ENCODE results near the gene ATXN7. TPM values are rescaled to one million over a fixed set of nuclear protein-coding genes. Genes with fewer than 3 reads are reported as not detected.

ATXN7 gene
- total RNA-seq, 1 donor from 2014 or later, result 6.3 TPM

DNA sequence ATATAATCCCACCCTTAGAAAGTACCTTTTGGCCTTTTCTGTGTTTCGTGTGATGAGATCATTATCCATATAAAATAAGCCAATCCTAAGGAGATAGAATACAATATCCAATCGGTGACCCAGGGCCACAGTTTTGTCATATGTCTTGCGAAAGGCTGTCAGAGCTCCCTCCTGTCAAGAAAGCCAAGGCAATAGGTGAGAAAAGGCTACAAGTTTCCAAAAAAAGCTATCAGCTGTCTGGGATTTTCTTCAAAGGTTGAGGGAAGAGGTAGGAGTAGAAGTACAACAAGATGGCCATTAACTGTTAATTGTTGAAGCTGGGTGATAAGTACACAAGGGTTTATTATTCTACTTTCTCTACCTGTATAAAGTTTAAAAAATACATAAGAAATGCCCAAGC, 155.6 kb downstream of the ATXN7 start:
- DNase-seq (ENCODE audit: low read depth in 2 of 2), result no peak

DNA sequence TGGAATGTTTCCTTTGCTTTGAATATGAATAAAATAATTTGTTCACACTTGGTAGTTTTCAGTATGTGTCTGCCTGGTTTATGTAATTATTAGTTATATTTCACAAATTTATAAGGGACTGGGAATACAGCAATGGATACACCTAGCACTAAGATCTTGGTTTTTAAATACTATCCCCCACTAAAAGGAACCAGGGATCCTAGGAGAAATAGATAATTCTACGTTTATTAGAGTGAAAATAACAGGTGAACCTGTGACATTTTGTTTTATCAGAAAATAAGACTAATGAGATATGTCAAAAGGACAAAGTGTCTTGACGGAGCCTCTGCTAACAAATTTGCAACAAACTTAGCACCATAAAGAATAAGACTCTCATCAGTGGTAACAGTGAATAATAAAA, 156.2 kb downstream of the ATXN7 start:
- no peak for DNase-seq (ENCODE audit: low read depth in 2 of 2)

DNA sequence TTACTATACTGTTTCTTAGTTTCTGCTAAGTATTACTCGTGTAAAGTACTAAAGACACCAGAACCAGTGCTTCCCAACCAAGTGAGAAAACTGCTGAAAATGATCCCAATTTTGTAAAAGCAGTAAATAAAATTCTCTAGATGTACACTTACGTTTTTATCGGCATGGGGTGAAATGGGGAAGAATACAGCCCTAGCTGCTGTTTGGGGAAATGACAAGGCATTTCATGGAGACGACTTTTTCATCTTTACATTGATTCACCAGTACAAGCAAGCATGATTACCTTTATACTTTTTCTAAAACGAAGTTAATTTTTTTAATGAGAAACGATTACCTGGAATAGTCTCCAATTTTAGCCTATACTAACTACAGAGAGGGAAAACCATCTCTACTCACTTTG, 158.3 kb downstream of the ATXN7 start:
- no peak for DNase-seq (ENCODE audit: low read depth in 2 of 2)

DNA sequence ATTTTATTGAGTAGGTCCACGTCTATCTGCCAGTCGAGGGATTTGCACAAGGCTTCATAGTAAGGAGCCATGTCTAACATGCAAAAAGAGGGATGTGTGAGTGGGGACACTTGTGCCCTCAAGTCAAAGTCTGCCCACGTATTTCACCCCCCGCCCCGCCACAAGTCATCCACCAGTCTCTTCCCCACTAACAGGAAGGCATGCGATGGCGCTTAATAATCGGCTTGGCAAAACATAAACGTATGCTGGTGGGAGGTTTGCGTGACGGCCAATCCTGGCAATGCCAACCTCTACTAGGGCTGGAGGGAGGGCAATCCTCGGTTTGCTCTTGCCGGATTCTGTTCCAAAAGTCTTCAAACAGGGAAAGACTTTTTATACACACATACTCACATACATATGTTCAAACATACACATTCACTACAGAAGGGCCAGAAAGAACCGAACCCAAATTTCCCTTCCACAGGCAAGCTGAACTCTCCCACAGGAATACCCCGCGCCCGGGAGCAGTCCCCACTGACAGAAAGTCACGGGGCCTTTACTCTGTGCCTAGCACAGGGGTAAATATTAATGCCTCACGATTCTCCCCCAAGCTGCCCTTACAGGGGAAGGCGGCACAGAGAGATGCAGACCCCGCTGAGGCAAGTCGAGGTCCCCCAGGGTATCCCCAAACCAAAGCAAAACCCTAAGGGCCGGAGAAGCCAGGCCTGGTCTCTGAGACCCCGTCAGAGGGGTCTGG, 159.0 kb downstream of the ATXN7 start:
- peak; percentile 60 for DNase-seq (ENCODE audit: low read depth in 2 of 2)

DNA sequence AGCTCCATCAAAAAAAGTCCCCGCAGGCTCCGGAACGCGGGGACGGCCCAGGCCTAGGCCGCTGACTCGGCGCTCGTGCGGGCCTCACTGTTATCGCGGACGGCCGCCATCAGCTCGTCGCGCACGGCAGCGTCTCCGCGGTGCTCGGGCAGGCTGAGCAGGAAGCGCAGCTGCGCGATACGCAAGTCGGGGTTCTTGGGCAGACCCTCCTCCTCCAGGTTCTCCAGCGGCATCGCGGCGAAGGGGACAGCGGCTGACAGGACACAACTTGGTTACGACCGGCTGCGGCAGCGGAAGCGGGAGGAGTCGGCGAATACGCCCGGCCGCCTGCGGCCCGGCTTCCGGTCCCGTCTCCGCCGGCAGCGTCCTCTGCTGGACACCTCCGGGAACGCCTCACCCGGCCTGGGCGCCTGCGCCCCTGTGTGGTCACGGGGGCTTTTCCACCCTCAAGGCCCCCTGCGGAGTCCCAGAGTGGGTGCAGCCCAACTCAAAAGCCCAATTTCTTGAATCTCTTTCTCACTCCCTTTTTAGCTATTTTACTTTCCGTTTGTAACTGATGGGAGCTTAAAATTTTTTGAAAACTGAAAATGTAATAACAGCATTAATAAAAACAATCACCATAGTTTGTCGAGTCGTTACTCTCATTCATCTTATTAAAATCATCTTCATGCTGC, 159.7 kb downstream of the ATXN7 start, which contains the start of gene PSMD6:
PSMD6 (minus strand) TSS at position 308 of the 674 bp plus-strand sequence; CDS start at position 233, 75 bp downstream.
- peak; percentile 90 to 91 for DNase-seq (ENCODE audit: low read depth in 2 of 2)

DNA sequence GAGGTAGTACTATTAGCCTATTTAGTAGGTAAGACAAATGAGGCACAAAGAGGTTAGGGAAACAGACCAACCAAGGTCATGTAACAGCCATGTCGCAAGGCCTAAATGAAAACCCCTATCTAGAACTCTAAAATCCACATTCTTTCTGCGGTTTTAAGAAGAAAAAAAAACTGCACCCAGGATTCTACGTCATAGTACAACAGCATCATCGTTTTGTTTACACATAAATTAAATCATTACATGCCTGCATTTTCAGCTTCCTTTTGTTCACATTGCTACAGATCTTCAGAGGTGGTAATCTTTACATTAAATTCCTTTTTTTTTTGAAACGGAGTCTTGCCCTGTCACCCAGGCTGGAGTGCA, 160.2 kb downstream of the ATXN7 start:
- no peak for DNase-seq (ENCODE audit: low read depth in 2 of 2)

DNA sequence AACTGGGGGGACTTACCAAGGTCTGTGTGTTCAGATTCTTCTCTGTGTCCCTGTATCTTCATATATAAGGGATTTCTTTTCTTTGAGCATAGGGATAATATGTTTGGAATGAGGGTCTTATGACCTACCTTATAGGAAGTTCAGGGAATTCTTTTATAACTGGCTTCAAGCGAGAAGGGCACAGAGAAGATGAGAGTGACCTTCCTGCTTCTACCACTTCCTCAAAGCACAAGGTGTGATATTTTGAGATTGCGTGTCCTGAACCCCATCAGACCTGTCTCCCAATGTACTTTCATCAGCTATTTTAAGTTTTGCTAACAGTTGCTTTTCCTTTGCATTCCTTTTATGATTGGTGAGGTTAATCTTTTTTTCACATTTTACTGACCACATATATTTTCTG, 162.7 kb downstream of the ATXN7 start:
- no peak for DNase-seq (ENCODE audit: low read depth in 2 of 2)

DNA sequence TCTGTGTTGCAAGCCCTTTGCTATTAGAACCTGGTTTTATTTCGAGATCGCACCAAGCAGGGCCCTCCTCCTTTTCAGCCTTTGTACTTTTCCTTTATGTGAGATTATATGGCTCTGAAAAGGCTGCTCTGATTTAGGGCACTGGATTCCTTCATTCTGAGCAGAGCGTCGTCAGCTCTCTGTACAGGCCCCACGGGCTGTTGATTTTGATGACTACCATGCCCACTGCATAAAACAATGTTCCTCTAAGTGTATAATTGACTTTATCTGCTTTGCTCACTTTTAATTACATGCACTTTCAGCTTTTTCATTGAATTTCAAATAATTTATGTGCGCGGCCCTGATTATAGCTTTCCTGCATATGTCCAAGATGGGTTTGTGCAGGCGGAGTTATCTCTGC, 164.0 kb downstream of the ATXN7 start:
- DNase-seq (ENCODE audit: low read depth in 2 of 2), result no peak

DNA sequence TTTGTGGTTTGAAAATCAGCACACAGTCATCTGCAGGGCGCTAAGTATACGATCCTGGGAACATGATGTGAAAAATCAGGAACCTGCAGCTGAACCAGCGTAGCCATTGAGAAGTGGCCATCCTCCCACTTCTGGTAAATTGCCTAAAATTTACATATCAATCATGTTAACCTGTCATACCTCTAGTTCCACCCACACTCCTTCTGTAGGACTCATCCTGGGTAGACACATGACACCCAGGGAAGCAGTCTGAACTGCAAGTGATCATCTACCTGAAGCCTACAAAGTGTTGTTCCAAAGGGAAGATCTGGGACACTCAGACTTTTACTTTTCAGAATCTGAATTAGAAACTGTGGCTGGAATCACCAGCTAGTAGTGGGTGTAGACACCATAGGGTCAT, 165.1 kb downstream of the ATXN7 start:
- DNase-seq (ENCODE audit: low read depth in 2 of 2), result no peak

DNA sequence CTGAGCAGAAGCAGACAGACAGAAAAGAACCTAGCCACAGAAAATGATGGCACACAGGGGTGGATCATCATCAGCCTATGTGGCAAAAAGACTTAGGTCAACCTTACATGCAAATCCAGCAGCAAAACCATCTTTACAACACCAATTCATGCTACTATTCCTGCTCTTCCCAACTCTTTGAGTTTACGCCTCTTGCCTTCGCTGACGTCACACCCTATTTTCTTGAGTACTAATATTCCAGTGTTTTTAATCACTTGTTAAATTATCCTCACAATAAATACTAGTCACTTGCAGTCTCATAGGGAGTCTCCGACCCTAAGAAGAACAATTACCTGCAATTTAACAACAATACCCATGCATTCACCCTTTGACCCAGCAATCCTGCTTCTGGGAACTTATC, 165.6 kb downstream of the ATXN7 start:
- no peak for DNase-seq (ENCODE audit: low read depth in 2 of 2)

DNA sequence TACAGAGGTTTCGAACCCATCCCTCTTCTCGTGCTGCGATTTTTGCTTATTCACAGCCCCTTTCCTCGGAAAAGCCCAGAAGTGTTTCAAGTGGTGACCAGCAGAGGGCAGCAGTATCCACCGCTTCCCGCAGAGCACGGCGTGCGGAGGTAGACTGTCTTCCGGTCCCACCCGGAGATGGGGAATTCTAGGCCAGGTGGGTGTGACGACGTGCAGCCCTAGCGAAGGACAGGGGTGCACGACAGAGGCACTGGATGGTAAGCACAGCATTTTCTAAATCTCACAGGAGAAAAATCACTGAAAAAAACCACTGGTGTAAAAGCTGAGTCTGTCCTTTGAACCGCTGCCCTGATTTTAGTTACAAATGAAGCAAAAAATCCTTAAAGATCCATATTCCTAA, 167.1 kb downstream of the ATXN7 start:
- peak; percentile 61 to 75 for DNase-seq (ENCODE audit: low read depth in 2 of 2)

DNA sequence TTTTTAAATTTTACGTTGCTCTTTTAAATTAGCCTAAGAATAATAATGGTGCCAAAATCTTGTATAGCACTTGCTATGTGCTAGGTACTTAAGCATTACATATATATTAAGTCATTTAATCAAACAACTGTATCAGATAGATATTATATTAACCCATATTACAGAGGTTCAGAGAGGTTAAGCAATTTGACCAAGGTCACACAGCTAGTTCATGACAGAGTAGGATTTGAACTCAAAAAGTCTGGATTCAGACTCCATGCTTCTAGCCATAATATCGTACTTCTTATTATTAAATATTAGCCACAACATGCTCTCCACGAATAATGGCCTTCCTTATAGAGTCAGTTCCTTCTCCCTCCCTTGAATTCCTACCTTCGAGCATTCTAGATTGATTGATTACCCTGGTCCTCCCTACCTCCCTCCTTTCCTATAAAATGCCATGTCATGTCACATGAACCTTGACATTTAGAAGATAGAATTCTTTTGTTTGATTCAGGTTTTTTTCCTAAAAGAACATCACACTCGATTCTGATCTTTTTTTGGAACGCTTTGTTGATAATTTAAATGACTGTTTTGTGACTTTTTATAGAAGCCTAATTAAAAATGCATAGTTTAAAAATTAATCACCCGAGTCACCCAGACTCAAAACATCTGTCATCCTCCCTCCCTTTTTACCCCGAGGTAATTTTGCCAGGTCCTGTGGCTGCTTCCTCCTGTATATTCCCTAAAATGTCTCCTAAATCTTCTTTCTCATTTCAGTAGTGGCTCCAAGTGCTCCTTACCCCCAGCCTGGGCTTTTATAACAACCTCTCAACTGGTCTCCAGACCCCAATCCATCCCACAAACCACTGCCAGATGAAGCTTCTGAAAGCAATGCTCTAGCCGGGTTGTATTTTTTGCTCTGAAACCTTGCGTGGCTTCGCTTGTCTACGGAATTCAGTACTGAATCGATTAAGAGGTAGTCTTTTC, 168.2 kb downstream of the ATXN7 start:
- DNase-seq (ENCODE audit: low read depth in 2 of 2), result no peak

DNA sequence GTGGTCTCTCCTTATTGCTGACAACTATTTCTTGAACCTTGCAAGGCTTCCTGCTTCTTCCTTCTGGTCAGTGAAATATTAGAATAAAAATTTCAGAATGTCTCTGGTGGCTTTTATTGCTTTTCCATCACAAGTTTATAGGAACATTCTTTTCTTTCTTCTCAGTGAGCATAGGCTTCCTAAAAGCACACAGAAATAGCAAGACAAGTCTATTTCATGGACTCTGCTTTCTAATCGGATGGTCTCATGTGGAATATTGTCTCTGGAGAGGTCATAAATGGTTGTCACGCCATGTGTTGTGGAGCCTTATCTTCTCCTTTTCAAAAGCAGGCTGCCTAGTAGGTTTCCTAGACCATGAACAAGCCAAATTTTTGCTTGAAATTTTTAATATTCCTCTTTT, 169.4 kb downstream of the ATXN7 start:
- DNase-seq (ENCODE audit: low read depth in 2 of 2), result no peak

DNA sequence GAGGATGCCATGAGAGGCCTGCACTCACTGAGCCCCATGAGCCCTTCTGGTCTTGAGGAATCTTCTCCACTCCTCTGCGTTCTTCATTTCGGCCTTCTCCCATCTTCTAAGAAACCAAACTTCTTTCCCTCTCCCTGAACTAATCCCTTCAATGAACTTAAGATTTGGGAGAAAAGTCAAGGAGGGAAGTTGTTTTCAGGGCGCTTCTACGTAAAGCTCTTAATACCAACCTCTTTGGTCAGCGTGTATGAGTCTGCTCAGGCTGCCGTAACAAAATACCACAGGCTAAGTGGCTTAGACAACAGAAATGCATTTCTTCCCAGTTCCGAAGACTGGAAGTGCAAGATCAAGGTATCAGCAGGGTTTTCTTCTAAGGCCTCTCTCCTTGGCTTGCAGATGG, 173.4 kb downstream of the ATXN7 start:
- DNase-seq (ENCODE audit: low read depth in 2 of 2), result no peak

DNA sequence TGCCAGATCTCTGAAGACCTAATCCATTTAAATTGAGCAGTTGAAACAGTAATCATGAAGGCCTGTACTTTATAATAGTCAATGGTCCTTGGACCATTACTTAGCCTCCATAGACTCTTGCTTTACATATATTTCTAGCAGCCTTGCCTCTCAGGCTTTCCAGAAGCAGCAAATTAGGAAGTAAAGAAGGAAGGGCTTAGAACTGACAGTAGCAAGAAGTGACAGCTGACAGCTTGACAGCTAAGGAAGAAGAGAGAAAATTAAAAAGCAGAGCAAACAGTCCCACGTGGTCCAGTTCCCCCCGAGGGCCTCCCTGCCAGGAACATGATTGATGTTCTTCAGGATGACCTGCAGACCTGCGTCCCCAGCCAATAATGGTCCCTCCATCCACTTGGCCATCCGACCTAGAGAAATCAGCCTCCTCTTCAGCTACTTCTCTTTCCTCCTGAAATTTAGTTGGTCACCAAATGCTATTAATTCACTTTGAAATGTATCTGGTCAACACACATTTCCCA, 174.6 kb downstream of the ATXN7 start:
- no peak for DNase-seq (ENCODE audit: low read depth in 2 of 2)

DNA sequence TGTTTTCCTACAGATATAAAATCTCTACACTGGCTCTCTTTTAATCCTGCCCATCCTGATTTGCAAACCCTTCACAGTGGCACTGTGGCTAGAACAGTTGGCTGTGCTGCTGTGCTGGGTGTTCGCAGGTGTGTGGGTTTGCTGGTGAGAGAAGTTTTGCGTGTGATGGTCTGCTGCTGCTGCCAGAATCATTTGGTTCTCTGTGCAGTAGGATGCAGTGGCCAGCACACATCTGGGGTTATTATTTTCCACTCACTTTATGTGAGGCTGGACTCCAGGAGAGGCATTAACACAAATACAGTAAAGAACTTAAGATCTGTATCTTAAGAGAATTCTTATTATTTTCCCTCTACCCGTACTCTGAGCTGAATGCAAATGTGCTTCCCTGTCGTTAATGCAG, 175.7 kb downstream of the ATXN7 start:
- DNase-seq (ENCODE audit: low read depth in 2 of 2), result no peak

DNA sequence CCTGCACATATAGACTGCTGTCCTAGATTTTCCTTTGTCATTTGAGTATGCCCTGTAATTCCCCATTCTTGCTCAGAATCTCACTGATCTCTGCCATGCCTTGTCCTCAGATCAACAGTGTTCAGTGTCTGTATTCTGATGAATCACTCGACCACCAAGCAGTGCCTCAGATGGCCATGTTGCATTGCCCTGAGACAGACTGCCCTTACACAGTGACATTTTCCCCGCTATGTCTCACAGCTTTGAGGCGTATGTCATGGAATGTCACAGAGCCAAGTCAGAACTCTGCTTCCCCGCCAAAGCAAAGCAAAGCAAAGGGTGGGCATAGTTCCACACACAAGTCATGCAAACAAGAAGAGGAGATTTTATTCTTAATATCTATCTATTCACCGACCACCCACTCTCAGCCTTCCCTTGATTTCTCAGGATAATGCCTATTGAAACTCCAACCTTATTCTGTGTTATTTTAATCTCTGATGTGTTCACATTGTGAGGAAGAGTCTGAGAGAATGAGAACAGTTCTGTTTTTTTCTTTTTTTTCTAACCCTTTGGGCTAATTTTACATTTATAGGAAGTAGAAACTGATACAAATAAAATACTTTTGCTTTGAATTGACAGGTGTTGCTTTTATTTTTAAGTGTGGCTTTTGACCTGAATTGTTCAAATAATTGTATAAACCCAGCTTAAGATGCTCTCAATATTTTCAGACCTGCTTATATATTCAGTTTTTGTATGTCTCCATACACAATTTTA, 176.5 kb downstream of the ATXN7 start:
- DNase-seq (ENCODE audit: low read depth in 2 of 2), result no peak

DNA sequence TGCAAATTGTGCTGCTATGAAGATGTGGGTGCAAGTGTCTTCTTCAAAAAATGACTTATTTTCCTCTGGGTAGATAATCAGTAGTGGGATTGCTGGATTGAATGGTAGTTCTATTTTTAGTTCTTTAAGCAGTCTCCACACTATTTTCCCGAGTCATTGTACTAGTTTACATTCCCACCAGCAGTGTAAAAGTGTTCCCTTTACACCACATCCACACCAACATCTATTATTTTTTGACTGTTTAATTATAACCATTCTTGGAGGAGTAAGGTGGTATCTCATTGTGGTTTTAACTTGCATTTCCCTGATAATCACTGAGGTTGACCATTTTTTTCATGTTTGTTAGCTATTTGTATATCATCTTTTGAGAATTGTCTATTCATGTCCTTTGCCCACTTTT, 179.3 kb downstream of the ATXN7 start:
- no peak for DNase-seq (ENCODE audit: low read depth in 2 of 2)

DNA sequence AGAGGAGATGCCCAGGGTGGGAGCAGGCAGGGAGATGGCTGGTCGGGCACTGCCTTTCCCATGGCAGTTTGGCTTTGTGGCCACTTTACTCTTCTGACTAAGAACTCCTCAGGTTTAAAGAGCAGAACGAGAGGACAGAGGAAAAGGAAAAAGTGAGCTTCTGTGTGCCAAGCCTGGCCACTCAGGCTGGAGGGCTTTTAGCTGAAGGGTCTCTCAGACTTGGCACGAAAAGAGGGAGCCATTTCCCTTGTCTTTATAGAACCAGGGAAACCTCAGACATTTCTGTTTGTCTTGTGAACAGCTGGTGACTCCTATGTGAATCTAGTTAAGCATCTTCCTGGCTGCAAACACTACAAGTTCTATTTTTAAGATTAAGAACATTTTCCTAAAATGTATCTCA, 182.9 kb downstream of the ATXN7 start:
- no peak for DNase-seq (ENCODE audit: low read depth in 2 of 2)

DNA sequence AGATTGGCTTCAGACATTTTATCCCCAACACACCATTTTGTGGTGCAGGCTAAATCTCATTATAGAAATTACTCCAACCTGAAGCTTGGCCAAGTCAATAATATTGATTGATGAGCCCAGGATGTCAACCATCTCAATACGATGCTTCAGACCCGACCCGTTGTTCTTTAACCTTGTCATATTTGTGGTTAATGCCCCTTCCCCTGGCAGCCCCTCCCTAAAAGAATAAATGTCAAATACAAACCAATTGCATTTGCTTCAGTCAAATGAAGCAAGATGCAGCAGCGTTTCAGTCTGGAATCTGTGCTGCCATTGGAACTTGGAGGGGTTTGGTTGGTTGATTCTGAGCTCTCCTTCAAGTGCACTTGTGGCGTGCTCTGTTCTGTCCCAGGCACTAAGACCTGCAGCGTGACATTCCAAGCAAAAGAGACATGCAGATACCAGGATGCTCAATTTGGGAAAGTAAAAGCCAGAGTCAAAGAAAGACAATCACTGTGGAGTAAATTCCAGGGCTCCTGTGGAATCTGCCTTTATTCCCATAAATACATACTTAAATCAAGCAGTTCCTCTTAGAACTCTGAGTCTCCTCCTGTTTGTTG, 183.4 kb downstream of the ATXN7 start:
- no peak for DNase-seq (ENCODE audit: low read depth in 2 of 2)

DNA sequence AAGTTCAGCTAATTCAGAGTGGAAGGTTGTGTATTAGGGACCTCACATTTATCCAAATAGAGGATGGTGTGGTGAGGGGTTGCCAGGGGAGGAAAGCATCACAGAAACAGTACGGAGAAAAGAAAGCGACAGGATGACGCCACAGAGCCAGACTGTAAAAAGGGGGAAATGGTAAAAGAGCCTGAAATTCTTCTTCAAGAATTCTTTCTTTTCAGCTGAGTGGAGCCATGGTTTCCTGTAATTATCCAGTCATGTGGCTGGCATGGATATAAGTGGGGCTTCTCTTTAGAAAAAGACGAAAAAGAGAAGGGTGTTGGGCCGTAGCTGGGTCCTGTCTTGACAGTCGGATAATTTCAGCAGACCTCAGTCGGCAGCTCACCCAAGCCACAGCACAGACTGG, 184.1 kb downstream of the ATXN7 start:
- no peak for DNase-seq (ENCODE audit: low read depth in 2 of 2)
